Neuronal stem cell (in vitro differentiated cells): Measurements from ENCODE around the gene PAM.

Experiments
- DNase-seq: peaks from one replicate; pipeline ENCODE4 v3.0.0-alpha.2; 2013; ENCODE audit warnings: low spot score
- H2AFZ ChIP-seq: one replicate; pipeline ENCODE4 v1.6.1; 2013; ENCODE audit warnings: mild to moderate bottlenecking, low read length, inconsistent platforms
- H2AK5ac ChIP-seq: 2 replicates; pipeline ENCODE4 v1.6.1; 2013; ENCODE audit warnings: low read depth, mild to moderate bottlenecking, inconsistent platforms, low read length, moderate library complexity, mixed read lengths
- H2BK120ac ChIP-seq: 2 replicates; pipeline ENCODE4 v1.6.1; 2013; ENCODE audit warnings: low read depth, mild to moderate bottlenecking, inconsistent platforms, low read length, moderate library complexity, mixed read lengths
- H2BK12ac ChIP-seq: one replicate; pipeline ENCODE4 v1.6.1; 2013; ENCODE audit warnings: low read length, inconsistent platforms
- H2BK15ac ChIP-seq: 2 replicates; pipeline ENCODE4 v1.6.1; 2013; ENCODE audit warnings: mild to moderate bottlenecking, low read length, inconsistent platforms, mixed read lengths
- H2BK5ac ChIP-seq: one replicate; pipeline ENCODE4 v1.6.1; 2013; ENCODE audit warnings: inconsistent platforms, mild to moderate bottlenecking, low read length, moderate library complexity
- H3K14ac ChIP-seq: one replicate; pipeline ENCODE4 v1.6.1; 2013; ENCODE audit warnings: low read length, inconsistent platforms
- H3K18ac ChIP-seq: 2 replicates; pipeline ENCODE4 v1.6.1; 2013; ENCODE audit warnings: low read length, inconsistent platforms
- H3K23ac ChIP-seq: 2 replicates; pipeline ENCODE4 v1.6.1; 2013; ENCODE audit warnings: low read depth, mild to moderate bottlenecking, mixed read lengths, low read length, inconsistent platforms; ENCODE audit not compliant: poor library complexity
- H3K27ac ChIP-seq: replicated peaks from 3 replicates; pipeline ENCODE4 v1.5.1; 2013; ENCODE audit warnings: low read length, inconsistent platforms
- H3K27me3 ChIP-seq, 3 experiments: 2 replicates each; pipeline ENCODE4 v1.6.1; 2013; ENCODE audit warnings: low read length in 3 of 3, mild to moderate bottlenecking in 2 of 3, inconsistent platforms in 1 of 3, low read depth in 1 of 3, mixed read lengths in 1 of 3, moderate library complexity in 1 of 3; ENCODE audit not compliant: control insufficient read depth in 3 of 3, insufficient read depth in 3 of 3
- H3K36me3 ChIP-seq, 2 donors: replicated peaks in 1 of 2; 2 replicates each; pipeline ENCODE4 v1.6.1; 2013; ENCODE audit warnings: low read length in 2 of 2; ENCODE audit not compliant: control insufficient read depth in 2 of 2, insufficient read depth in 2 of 2
- H3K4ac ChIP-seq: 2 replicates; pipeline ENCODE4 v1.6.1; 2013; ENCODE audit warnings: inconsistent platforms, mild to moderate bottlenecking, low read length, moderate library complexity
- H3K4me1 ChIP-seq, 2 donors: 1 replicate in 1 of 2; 2 replicates in 1 of 2; pipeline ENCODE4 v1.6.1; 2013; ENCODE audit warnings: low read length in 2 of 2, low read depth in 1 of 2; ENCODE audit not compliant: control insufficient read depth in 2 of 2, insufficient read depth in 1 of 2
- H3K4me2 ChIP-seq: one replicate; pipeline ENCODE4 v1.6.1; 2013; ENCODE audit warnings: mild to moderate bottlenecking, low read length, inconsistent platforms; ENCODE audit not compliant: insufficient read depth, poor library complexity, severe bottlenecking
- H3K4me3 ChIP-seq, 2 donors: 2 replicates each; pipeline ENCODE4 v1.5.1; 2013; ENCODE audit warnings: low read length in 2 of 2, mild to moderate bottlenecking in 2 of 2, inconsistent platforms in 1 of 2, moderate library complexity in 1 of 2
- H3K79me1 ChIP-seq: one replicate; pipeline ENCODE4 v1.6.1; 2013; ENCODE audit warnings: low read depth, mild to moderate bottlenecking, inconsistent platforms, low read length, moderate library complexity
- H3K9ac ChIP-seq: one replicate; pipeline ENCODE4 v1.6.1; 2013; ENCODE audit warnings: mild to moderate bottlenecking, low read depth, low read length, inconsistent platforms; ENCODE audit not compliant: poor library complexity
- H3K9me3 ChIP-seq, 2 donors: replicated peaks in 1 of 2; 2 replicates each; pipeline versions ENCODE3 to v1.6.1; 2013; ENCODE audit warnings: low read length in 2 of 2, mild to moderate bottlenecking in 2 of 2, inconsistent platforms in 1 of 2, low read depth in 1 of 2, mixed read lengths in 1 of 2, moderate library complexity in 1 of 2; ENCODE audit not compliant: control insufficient read depth in 2 of 2, insufficient read depth in 1 of 2
- H4K8ac ChIP-seq: one replicate; pipeline ENCODE4 v1.6.1; 2013; ENCODE audit warnings: low read depth, mild to moderate bottlenecking, inconsistent platforms, low read length, moderate library complexity
- H4K91ac ChIP-seq: one replicate; pipeline ENCODE4 v1.6.1; 2013; ENCODE audit warnings: low read length, low read depth, mild to moderate bottlenecking, inconsistent platforms; ENCODE audit not compliant: poor library complexity
- WGBS, 2 donors: extraction: QIAGEN DNeasy Blood & Tissue Kit; methylation state at CpG; one replicate each; pipeline ENCODE4 v1.1.7; 2013; ENCODE audit warnings: missing lambda C conversion rate in 2 of 2, mixed read lengths in 1 of 2; ENCODE audit not compliant: insufficient read length in 2 of 2, insufficient replicate concordance in 1 of 2; ENCODE audit errors: extremely low coverage in 2 of 2; 5-methylcytosine and 5-hydroxymethylcytosine counted together

Gene PAM

GRCh38 chr5:102988459-102988858, 233.4 kb downstream of the PAM start:
- WGBS, 2 donors: no CpG with 5 or more reads among the region's 3 CpGs
- Histone ChIP-seq H3K36me3 (peaks cover 0 to 8% of the 10 kb centered on the region in 2 donors), H2AK5ac (no peak overlapping the region), H4K8ac (no peak overlapping the region), H3K23ac (no peak overlapping the region), H3K27ac (no peak overlapping the region), H3K4ac (no peak overlapping the region), H2BK120ac (no peak overlapping the region), H3K9ac (no peak overlapping the region), H2BK5ac (no peak overlapping the region), H3K27me3 (no peaks in the 10 kb centered on the region), H3K18ac (no peak overlapping the region), H3K4me2 (no peak overlapping the region), H2BK15ac (no peak overlapping the region), H2AFZ (no peak overlapping the region), H3K14ac (no peak overlapping the region), H4K91ac (no peak overlapping the region), H2BK12ac (no peak overlapping the region), H3K4me1 (no peaks in the 10 kb centered on the region), H3K9me3 (peaks cover 0 to 11% of the 10 kb centered on the region in 2 donors), H3K4me3 (no peak overlapping the region), H3K79me1 (no peaks in the 10 kb centered on the region)
- no peak for DNase-seq

GRCh38 chr5:102991802-102992201, 236.7 kb downstream of the PAM start:
- H2BK5ac ChIP-seq: no peak overlapping the region
- no peaks in the 10 kb centered on the region for H3K79me1 ChIP-seq
- no peak overlapping the region for H3K4me3 ChIP-seq
- no peak overlapping the region for H4K8ac ChIP-seq
- no peaks in the 10 kb centered on the region for H3K27me3 ChIP-seq
- H3K4ac ChIP-seq: no peak overlapping the region
- no peak overlapping the region for H2BK15ac ChIP-seq
- no peak overlapping the region for H3K4me2 ChIP-seq
- H3K9me3 ChIP-seq: peaks cover 0 to 7% of the 10 kb centered on the region in 2 donors
- peaks cover 0 to 7% of the 10 kb centered on the region in 2 donors for H3K4me1 ChIP-seq
- DNase-seq: no peak
- H2BK12ac ChIP-seq: no peak overlapping the region
- H3K27ac ChIP-seq: no peak overlapping the region
- H4K91ac ChIP-seq: no peak overlapping the region
- no peak overlapping the region for H3K9ac ChIP-seq
- no peak overlapping the region for H2AFZ ChIP-seq
- no peak overlapping the region for H3K23ac ChIP-seq
- no peak overlapping the region for H3K14ac ChIP-seq
- no peak overlapping the region for H2BK120ac ChIP-seq
- H3K18ac ChIP-seq: no peak overlapping the region
- peaks cover 0 to 15% of the 10 kb centered on the region in 2 donors for H3K36me3 ChIP-seq
- H2AK5ac ChIP-seq: no peak overlapping the region

- peaks cover 0 to 25% of the 10 kb centered on the region in 2 donors for H3K36me3 ChIP-seq
- H3K4me3 ChIP-seq: no peak overlapping the region
- H2BK12ac ChIP-seq: no peak overlapping the region
- no CpG with 5 or more reads among the region's 1 CpG for WGBS, 2 donors
- H4K8ac ChIP-seq: no peak overlapping the region
- H3K9ac ChIP-seq: no peak overlapping the region
- no peak overlapping the region for H3K18ac ChIP-seq
- H3K9me3 ChIP-seq: peaks cover 0 to 15% of the 10 kb centered on the region in 2 donors
- H3K27ac ChIP-seq: no peak overlapping the region
- H3K4ac ChIP-seq: no peak overlapping the region
- no peaks in the 10 kb centered on the region for H3K79me1 ChIP-seq
- H3K4me1 ChIP-seq: peaks cover 0 to 7% of the 10 kb centered on the region in 2 donors
- H2AK5ac ChIP-seq: no peak overlapping the region
- no peak overlapping the region for H3K14ac ChIP-seq
- no peak for DNase-seq
- no peak overlapping the region for H2BK15ac ChIP-seq
- no peak overlapping the region for H3K4me2 ChIP-seq
- no peak overlapping the region for H3K23ac ChIP-seq
- no peaks in the 10 kb centered on the region for H3K27me3 ChIP-seq
- no peak overlapping the region for H2BK120ac ChIP-seq
- no peak overlapping the region for H2AFZ ChIP-seq
- H4K91ac ChIP-seq: no peak overlapping the region
- no peak overlapping the region for H2BK5ac ChIP-seq
Measured at GRCh38 chr5:102996011-102996575, 241.0 kb downstream of the PAM start.

GRCh38 chr5:102998224-102998623, 243.1 kb downstream of the PAM start:
- Histone ChIP-seq H3K27ac (no peak overlapping the region), H2BK12ac (no peak overlapping the region), H2AFZ (no peak overlapping the region), H3K4me2 (no peak overlapping the region), H3K23ac (no peak overlapping the region), H2AK5ac (no peak overlapping the region), H3K4ac (no peak overlapping the region), H3K79me1 (no peaks in the 10 kb centered on the region), H2BK5ac (no peak overlapping the region), H4K8ac (no peak overlapping the region), H3K14ac (no peak overlapping the region), H4K91ac (no peak overlapping the region), H3K27me3 (no peaks in the 10 kb centered on the region), H3K4me3 (no peak overlapping the region), H3K9me3 (peaks cover 0 to 15% of the 10 kb centered on the region in 2 donors), H3K18ac (no peak overlapping the region), H3K9ac (no peak overlapping the region), H3K4me1 (peaks cover 0 to 7% of the 10 kb centered on the region in 2 donors), H2BK15ac (no peak overlapping the region), H2BK120ac (no peak overlapping the region), H3K36me3 (peaks cover 0 to 17% of the 10 kb centered on the region in 2 donors)
- no peak for DNase-seq
- no CpG with 5 or more reads among the region's 2 CpGs for WGBS, 2 donors
